SH-SY5Y (cell line): Measurements from ENCODE around the gene E2F1.

Experiments
- GATA2 ChIP-seq: IDR thresholded peaks from 2 replicates; pipeline ENCODE4 v1.6.1; 2011; ENCODE audit warnings: mild to moderate bottlenecking, low read depth, low read length
- GATA3 ChIP-seq: IDR thresholded peaks from 2 replicates; pipeline ENCODE4 v1.6.1; 2011; ENCODE audit warnings: low read depth, mild to moderate bottlenecking, low read length, moderate library complexity

- TF ChIP-seq GATA2 (no peak), GATA3 (no peak)
Observed at GRCh38 chr20:33731693-33732165, 45.5 kb upstream of the E2F1 start, which contains the start of gene ZNF341.
